GM12872 (cell line): Measurements from ENCODE around the gene DNLZ.

Source experiments
- CTCF ChIP-seq: IDR thresholded peaks from 3 replicates; pipeline ENCODE4 v1.5.1; 2011; ENCODE audit warnings: low read depth, mild to moderate bottlenecking, low read length, moderate library complexity; ENCODE audit not compliant: insufficient read depth

Gene DNLZ

GRCh38 chr9:136352682-136353081, 10.9 kb downstream of the DNLZ start:
- TF ChIP-seq CTCF: no peak

DNA sequence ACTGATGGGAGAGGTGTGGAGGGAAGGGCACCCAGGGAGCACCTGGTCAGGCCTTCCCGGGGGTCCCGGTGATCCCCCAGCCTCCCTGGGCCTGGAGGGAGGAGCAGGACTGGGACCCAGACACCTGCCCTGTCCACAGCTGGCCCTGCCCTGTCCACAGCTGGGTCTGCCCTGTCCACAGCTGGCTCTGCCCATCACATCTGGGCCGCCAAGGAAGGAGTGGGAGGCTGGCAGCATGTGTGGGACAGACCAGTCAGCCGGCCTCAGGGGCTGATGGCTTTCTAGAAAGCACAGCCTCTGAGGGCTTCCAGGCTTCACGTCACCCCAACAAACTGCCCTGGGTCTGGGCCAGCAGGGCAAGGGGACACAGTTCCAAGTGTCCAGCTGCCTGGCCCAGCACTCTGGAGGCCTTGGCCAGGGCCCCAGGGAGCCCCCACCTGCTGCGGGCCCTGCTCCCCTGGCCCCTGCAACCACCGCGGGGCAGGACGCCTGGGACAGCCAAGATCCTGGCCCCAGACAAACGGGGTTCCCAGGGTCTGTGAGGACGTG, 12.2 kb downstream of the DNLZ start:
- no peak for TF ChIP-seq CTCF

- TF ChIP-seq CTCF: no peak
These were observed 14.0 kb downstream of the DNLZ start for GRCh38 chr9:136349546-136349945.

DNA sequence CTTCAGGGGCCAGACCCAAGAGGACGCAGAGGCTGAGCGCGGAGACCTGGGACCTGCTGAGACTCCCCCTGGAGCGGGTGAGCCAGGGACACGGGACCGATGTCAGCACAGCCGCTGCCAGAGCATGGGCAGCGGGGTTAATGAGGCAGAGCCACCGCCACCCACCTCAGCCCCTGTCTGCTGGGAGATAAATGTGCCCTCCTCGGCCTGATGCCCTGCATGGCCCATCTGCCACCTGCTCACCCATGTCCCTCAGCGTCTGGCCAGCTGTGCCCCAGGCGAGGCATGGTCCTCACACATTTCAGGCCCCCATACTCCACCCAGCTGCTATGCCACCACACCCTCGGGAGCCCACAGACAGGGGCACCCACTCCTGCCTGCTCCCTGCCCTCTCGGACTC, 14.9 kb downstream of the DNLZ start:
- no peak for TF ChIP-seq CTCF

- TF ChIP-seq CTCF: no peak
These were observed 15.9 kb downstream of the DNLZ start for GRCh38 chr9:136347472-136348256.

- no peak for TF ChIP-seq CTCF
These were observed 16.5 kb downstream of the DNLZ start for GRCh38 chr9:136346927-136347465.

- no peak for TF ChIP-seq CTCF
These were observed 17.4 kb downstream of the DNLZ start for GRCh38 chr9:136346157-136346481.
